A673 (cell line): ENCODE data around the gene MRPL33. TPM values are rescaled to one million over a fixed set of nuclear protein-coding genes. Genes with fewer than 3 reads are reported as not detected.

Experiments
- BruUV-seq: library from RNA; stranded (reverse); fragments of 400-500 nt; replicated peaks from 2 replicates; lab custom pipeline; 2021; lab: Mats Ljungman, UMichigan
- CTCF ChIA-PET: fragments of 300-600 bp; sonication (Branson Sonifier 250); formaldehyde crosslinking; loops from one replicate; lab custom pipeline; 2022; ENCODE audit warnings: antibody characterized with exemption; lab: Charles Lee
- POLR2A ChIA-PET: fragments of 300-600 bp; sonication (Branson Sonifier 250); formaldehyde crosslinking; loops from one replicate; lab custom pipeline; 2022; ENCODE audit warnings: antibody characterized with exemption; ENCODE audit not compliant: low non-redundant PET; lab: Charles Lee
- DNase-seq: peaks from one replicate; pipeline ENCODE4 v3.0.0-alpha.2; 2015; ENCODE audit warnings: low spot score
- H3K27ac ChIP-seq: fragments of 200-600 bp; sonication (generic); 2 replicates; pipeline ENCODE4 v1.5.1; 2016; ENCODE audit warnings: mixed run types, low read depth, mild to moderate bottlenecking, mixed read lengths, antibody characterized with exemption, low read length; ENCODE audit not compliant: poor library complexity, severe bottlenecking
- H3K27me3 ChIP-seq: fragments of 200-600 bp; sonication (generic); replicated peaks from 2 replicates; pipeline ENCODE4 v1.6.1; 2017; ENCODE audit warnings: mixed run types, low read depth, mild to moderate bottlenecking, mixed read lengths, antibody characterized with exemption, low read length; ENCODE audit not compliant: insufficient read depth, poor library complexity
- H3K36me3 ChIP-seq: fragments of 200-600 bp; sonication (generic); 2 replicates; pipeline ENCODE4 v1.6.1; 2016; ENCODE audit warnings: mixed run types, mild to moderate bottlenecking, mixed read lengths, antibody characterized with exemption, low read length; ENCODE audit not compliant: insufficient read depth, poor library complexity, severe bottlenecking
- H3K4me1 ChIP-seq: fragments of 200-600 bp; sonication (generic); 2 replicates; pipeline ENCODE4 v1.6.1; 2017; ENCODE audit warnings: mixed run types, mild to moderate bottlenecking, mixed read lengths, antibody characterized with exemption, low read length; ENCODE audit not compliant: insufficient read depth, poor library complexity, severe bottlenecking
- H3K4me3 ChIP-seq: fragments of 200-600 bp; sonication (generic); 2 replicates; pipeline ENCODE4 v1.5.1; 2016; ENCODE audit warnings: low read depth, mixed run types, mild to moderate bottlenecking, mixed read lengths, low read length; ENCODE audit not compliant: poor library complexity, severe bottlenecking
- H3K9me3 ChIP-seq: fragments of 200-600 bp; sonication (generic); 2 replicates; pipeline ENCODE4 v1.6.1; 2016; ENCODE audit warnings: mixed run types, low read depth, mild to moderate bottlenecking, mixed read lengths, antibody characterized with exemption, low read length; ENCODE audit not compliant: poor library complexity, severe bottlenecking
- EZH2 ChIP-seq: fragments of 200-600 bp; sonication (generic); IDR thresholded peaks from 2 replicates; pipeline ENCODE4 v1.6.1; 2017; ENCODE audit warnings: borderline replicate concordance, low read depth, mild to moderate bottlenecking, mixed read lengths, antibody characterized with exemption, low read length; ENCODE audit not compliant: poor library complexity, severe bottlenecking
- intact Hi-C: fragments of 100-400 bp; cut with micrococcal nuclease; formaldehyde crosslinking; loops from one replicate; pipeline ENCODE4 v1.10.0; 2022; ENCODE audit not compliant: unreplicated experiment
- total RNA-seq: library from RNA; stranded (reverse); gene quantifications from 2 replicates; pipeline ENCODE4 v1.2.3, GENCODE V29; 2021
- TF ChIP-seq, protein P1 (sequence below): fragments of 300-800, 200-600 bp; sonication (generic); conservative IDR thresholded peaks from 2 replicates; pipeline ENCODE4 v1.5.1; 2017; ENCODE audit warnings: low read depth, mild to moderate bottlenecking, antibody characterized with exemption, low read length, moderate library complexity, mixed read lengths

MRPL33 gene
- total RNA-seq, 1 experiment from 2014 or later: 68.1 TPM

DNA sequence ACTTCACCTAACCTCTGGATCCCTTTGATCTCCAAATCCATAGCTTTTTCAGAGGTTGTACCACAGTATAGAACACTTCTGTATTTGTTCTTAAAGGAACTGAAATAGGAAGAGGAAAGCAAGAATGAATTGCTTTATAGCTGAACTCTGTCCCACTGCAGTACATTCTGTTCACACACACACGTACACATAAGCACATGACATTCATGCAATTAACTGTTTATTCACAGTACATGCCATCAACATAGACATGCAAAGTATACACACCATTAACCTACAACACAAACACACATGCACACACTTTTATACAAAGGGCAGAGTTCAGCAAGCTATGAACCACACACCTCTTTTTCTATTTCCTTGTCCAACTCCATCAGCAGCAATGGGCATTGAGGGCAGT, 43.2 kb downstream of the MRPL33 start:
- ChIA-PET POLR2A (no interaction called here), CTCF (interaction anchor here (0.7 kb wide), 1 partner anchor 92 kb away, joined by 3 read pairs; no protein-coding TSS in a partner anchor)
- Histone ChIP-seq H3K27me3 (no peaks in the 10 kb centered on the region), H3K4me1 (no peaks in the 10 kb centered on the region), H3K4me3 (no peak overlapping the region), H3K27ac (no peak overlapping the region), H3K36me3 (no peaks in the 10 kb centered on the region), H3K9me3 (no peaks in the 10 kb centered on the region)
- BruUV-seq: no TSS peak
- intact Hi-C loops: no loop called here
- TF ChIP-seq, protein P1, sequence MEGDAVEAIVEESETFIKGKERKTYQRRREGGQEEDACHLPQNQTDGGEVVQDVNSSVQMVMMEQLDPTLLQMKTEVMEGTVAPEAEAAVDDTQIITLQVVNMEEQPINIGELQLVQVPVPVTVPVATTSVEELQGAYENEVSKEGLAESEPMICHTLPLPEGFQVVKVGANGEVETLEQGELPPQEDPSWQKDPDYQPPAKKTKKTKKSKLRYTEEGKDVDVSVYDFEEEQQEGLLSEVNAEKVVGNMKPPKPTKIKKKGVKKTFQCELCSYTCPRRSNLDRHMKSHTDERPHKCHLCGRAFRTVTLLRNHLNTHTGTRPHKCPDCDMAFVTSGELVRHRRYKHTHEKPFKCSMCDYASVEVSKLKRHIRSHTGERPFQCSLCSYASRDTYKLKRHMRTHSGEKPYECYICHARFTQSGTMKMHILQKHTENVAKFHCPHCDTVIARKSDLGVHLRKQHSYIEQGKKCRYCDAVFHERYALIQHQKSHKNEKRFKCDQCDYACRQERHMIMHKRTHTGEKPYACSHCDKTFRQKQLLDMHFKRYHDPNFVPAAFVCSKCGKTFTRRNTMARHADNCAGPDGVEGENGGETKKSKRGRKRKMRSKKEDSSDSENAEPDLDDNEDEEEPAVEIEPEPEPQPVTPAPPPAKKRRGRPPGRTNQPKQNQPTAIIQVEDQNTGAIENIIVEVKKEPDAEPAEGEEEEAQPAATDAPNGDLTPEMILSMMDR: no peak
- no peak for TF ChIP-seq EZH2
- DNase-seq: no peak

DNA sequence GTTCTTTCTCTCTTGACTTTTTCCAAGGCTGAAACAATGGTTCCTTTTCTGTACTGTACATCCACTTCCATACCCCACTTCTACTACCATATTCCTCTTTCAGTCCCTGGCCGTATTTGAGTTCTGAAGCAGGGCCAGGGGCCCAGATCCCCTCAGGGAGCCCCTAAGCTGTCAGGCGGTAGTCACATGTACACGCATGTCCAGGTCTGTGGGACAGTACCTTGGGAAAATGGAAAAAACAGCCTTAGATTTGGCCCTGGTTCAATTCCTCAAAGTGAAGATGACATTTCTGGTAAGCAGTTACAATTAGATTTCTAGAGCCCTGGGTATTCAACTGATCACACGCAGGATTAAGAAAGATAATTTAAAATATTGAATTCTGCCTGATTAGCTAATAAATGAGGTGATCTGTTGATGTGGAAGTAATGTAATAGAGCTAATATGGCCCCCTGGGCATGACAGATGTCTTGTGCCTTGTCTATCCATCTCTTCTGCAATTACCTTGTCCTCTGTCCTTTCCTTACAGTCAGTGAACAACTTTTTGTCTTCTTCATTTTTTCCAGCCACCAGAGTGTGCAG, 44.4 kb downstream of the MRPL33 start:
- BruUV-seq: no TSS peak
- POLR2A ChIA-PET: no interaction called here
- intact Hi-C loops: no loop called here
- no peak overlapping the region for H3K27ac ChIP-seq
- H3K4me1 ChIP-seq: no peaks in the 10 kb centered on the region
- H3K36me3 ChIP-seq: no peaks in the 10 kb centered on the region
- no peak for DNase-seq
- no peaks in the 10 kb centered on the region for H3K27me3 ChIP-seq
- CTCF ChIA-PET: no interaction called here
- H3K9me3 ChIP-seq: no peaks in the 10 kb centered on the region
- no peak for TF ChIP-seq EZH2
- TF ChIP-seq, protein P1: no peak
- no peak overlapping the region for H3K4me3 ChIP-seq

DNA sequence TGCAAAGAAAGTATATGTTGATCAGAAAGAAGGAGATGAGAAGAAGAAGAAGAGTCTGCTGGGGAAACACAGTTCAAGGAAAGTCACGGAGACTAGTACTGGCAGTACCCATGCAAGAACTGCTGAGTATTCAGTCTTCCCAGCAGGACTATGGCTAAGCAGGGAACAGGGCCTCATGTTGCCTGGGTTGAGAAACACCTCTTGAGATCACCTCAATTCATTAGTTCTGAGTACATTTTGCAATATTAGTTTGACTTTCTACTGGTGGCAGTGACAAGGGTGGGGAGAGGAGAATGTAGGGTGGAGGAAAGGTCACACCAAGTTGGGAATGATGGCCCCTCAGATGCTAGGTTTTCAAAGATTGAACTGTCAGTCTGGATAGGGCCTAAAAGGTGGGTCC, 50.5 kb downstream of the MRPL33 start:
- H3K4me1 ChIP-seq: no peaks in the 10 kb centered on the region
- intact Hi-C loops: no loop called here
- peaks cover 6% of the 10 kb centered on the region for H3K9me3 ChIP-seq
- TF ChIP-seq, protein P1: no peak
- TF ChIP-seq EZH2: no peak
- BruUV-seq: no TSS peak
- DNase-seq: no peak
- no peaks in the 10 kb centered on the region for H3K36me3 ChIP-seq
- ChIA-PET POLR2A (no interaction called here), CTCF (no interaction called here)
- no peaks in the 10 kb centered on the region for H3K27me3 ChIP-seq
- no peak overlapping the region for H3K4me3 ChIP-seq
- no peak overlapping the region for H3K27ac ChIP-seq
